Measurements from ENCODE around the gene PACS1.

The PACS1 gene

GRCh38 chr11:66047541-66048365 lies 22.3 kb upstream of the PACS1 start:
- Histone ChIP-seq H2AK5ac (ENCODE audit: low read length) (no peak overlapping the region), H3K56ac (ENCODE audit: low read length) (no peak overlapping the region), H3K4me1 (ENCODE audit: control insufficient read depth, low read depth, low read length) (peaks cover 2% of the 10 kb centered on the region), H3K4me2 (ENCODE audit: low read length) (no peak overlapping the region), H4K8ac (ENCODE audit: low read depth, low read length) (no peak overlapping the region), H4K5ac (ENCODE audit: low read length) (no peak overlapping the region), H3K79me2 (ENCODE audit: control insufficient read depth, insufficient read depth, low read length) (peaks cover 6% of the 10 kb centered on the region), H3K4me3 (ENCODE audit: low read length) (no peak overlapping the region), H3K36me3 (ENCODE audit: control insufficient read depth, insufficient read depth, low read length) (no peaks in the 10 kb centered on the region), H3K79me1 (ENCODE audit: low read length) (no peaks in the 10 kb centered on the region), H2BK15ac (replicated peaks; ENCODE audit: low read depth) (no peak overlapping the region), H3K27ac (ENCODE audit: low read depth, low read length) (no peak overlapping the region), H3K23ac (ENCODE audit: low read length) (no peak overlapping the region), H3K9ac (ENCODE audit: low read length) (no peak overlapping the region), H2BK120ac (ENCODE audit: low read depth, low read length) (no peak overlapping the region), H3K18ac (ENCODE audit: low read length) (no peak overlapping the region), H3K27me3 (ENCODE audit: insufficient read depth, low read length, poor library complexity) (no peaks in the 10 kb centered on the region), H3K4ac (ENCODE audit: low read depth, low read length) (no peak overlapping the region), H2BK5ac (ENCODE audit: low read length) (no peak overlapping the region)
- WGBS (ENCODE audit: extremely low coverage, insufficient coverage, low lambda C conversion rate), result no CpG with 5 or more reads among the region's 11 CpGs
- DNase-seq, result no peak

GRCh38 chr11:66048547-66049323 lies 21.3 kb upstream of the PACS1 start, which contains the start of gene GAL3ST3:
Gene GAL3ST3, minus strand, starts transcription at chr11:66049161. Its CDS starts 3,746 bp downstream, at chr11:66045415.
- Histone ChIP-seq H3K23ac (ENCODE audit: low read length) (no peak within 1 kb of the TSS), H3K27me3 (ENCODE audit: insufficient read depth, low read length, poor library complexity) (no peaks in the 10 kb centered on the region), H2BK120ac (ENCODE audit: low read depth, low read length) (no peak within 1 kb of the TSS), H3K36me3 (ENCODE audit: control insufficient read depth, insufficient read depth, low read length) (no peaks in the 10 kb centered on the region), H3K27ac (ENCODE audit: low read depth, low read length) (no peak within 1 kb of the TSS), H2AK5ac (ENCODE audit: low read length) (no peak within 1 kb of the TSS), H4K5ac (ENCODE audit: low read length) (no peak within 1 kb of the TSS), H3K4ac (ENCODE audit: low read depth, low read length) (no peak within 1 kb of the TSS), H3K79me1 (ENCODE audit: low read length) (peaks cover 5% of the 10 kb centered on the region), H2BK5ac (ENCODE audit: low read length) (no peak within 1 kb of the TSS), H3K79me2 (ENCODE audit: control insufficient read depth, insufficient read depth, low read length) (peaks cover 15% of the 10 kb centered on the region), H4K8ac (ENCODE audit: low read depth, low read length) (peak within 1 kb of the TSS; percentile 69), H3K18ac (ENCODE audit: low read length) (peak within 1 kb of the TSS; percentile 41), H2BK15ac (replicated peaks; ENCODE audit: low read depth) (no peak within 1 kb of the TSS), H3K56ac (ENCODE audit: low read length) (peak within 1 kb of the TSS; percentile 86), H3K4me3 (ENCODE audit: low read length) (peak within 1 kb of the TSS; percentile 27), H3K4me1 (ENCODE audit: control insufficient read depth, low read depth, low read length) (peaks cover 3% of the 10 kb centered on the region), H3K9ac (ENCODE audit: low read length) (peak within 1 kb of the TSS; percentile 61), H3K4me2 (ENCODE audit: low read length) (peak within 1 kb of the TSS; percentile 71)
- WGBS (ENCODE audit: extremely low coverage, insufficient coverage, low lambda C conversion rate), result no CpG with 5 or more reads among the region's 39 CpGs
- peak; percentile 52 for DNase-seq

- Histone ChIP-seq H3K23ac (ENCODE audit: low read length) (no peak overlapping the region), H3K27ac (ENCODE audit: low read depth, low read length) (peak overlapping the region; percentile 98), H3K4me2 (ENCODE audit: low read length) (no peak overlapping the region), H2AK5ac (ENCODE audit: low read length) (no peak overlapping the region), H3K4me3 (ENCODE audit: low read length) (no peak overlapping the region), H2BK5ac (ENCODE audit: low read length) (no peak overlapping the region), H3K18ac (ENCODE audit: low read length) (no peak overlapping the region), H3K4me1 (ENCODE audit: control insufficient read depth, low read depth, low read length) (peaks cover 3% of the 10 kb centered on the region), H3K27me3 (ENCODE audit: insufficient read depth, low read length, poor library complexity) (no peaks in the 10 kb centered on the region), H3K56ac (ENCODE audit: low read length) (peak overlapping the region; percentile 81), H3K79me1 (ENCODE audit: low read length) (peaks cover 11% of the 10 kb centered on the region), H2BK120ac (ENCODE audit: low read depth, low read length) (no peak overlapping the region), H4K8ac (ENCODE audit: low read depth, low read length) (no peak overlapping the region), H3K4ac (ENCODE audit: low read depth, low read length) (no peak overlapping the region), H3K36me3 (ENCODE audit: control insufficient read depth, insufficient read depth, low read length) (peaks cover 8% of the 10 kb centered on the region), H3K9ac (ENCODE audit: low read length) (peak overlapping the region; percentile 82), H2BK15ac (replicated peaks; ENCODE audit: low read depth) (no peak overlapping the region), H4K5ac (ENCODE audit: low read length) (no peak overlapping the region), H3K79me2 (ENCODE audit: control insufficient read depth, insufficient read depth, low read length) (peaks cover 18% of the 10 kb centered on the region)
- DNase-seq, result peak; percentile 30
- no CpG with 5 or more reads among the region's 5 CpGs for WGBS (ENCODE audit: extremely low coverage, insufficient coverage, low lambda C conversion rate)
Measured at GRCh38 chr11:66050581-66051231, 19.4 kb upstream of the PACS1 start.

- Histone ChIP-seq H3K4me3 (ENCODE audit: low read length) (peak overlapping the region; percentile 50), H4K8ac (ENCODE audit: low read depth, low read length) (peak overlapping the region; percentile 30), H3K23ac (ENCODE audit: low read length) (peak overlapping the region; percentile 2), H3K4ac (ENCODE audit: low read depth, low read length) (peak overlapping the region; percentile 92), H2AK5ac (ENCODE audit: low read length) (no peak overlapping the region), H3K27me3 (ENCODE audit: insufficient read depth, low read length, poor library complexity) (no peaks in the 10 kb centered on the region), H3K18ac (ENCODE audit: low read length) (peak overlapping the region; percentile 97), H2BK15ac (replicated peaks; ENCODE audit: low read depth) (no peak overlapping the region), H2BK120ac (ENCODE audit: low read depth, low read length) (no peak overlapping the region), H4K5ac (ENCODE audit: low read length) (peak overlapping the region; percentile 84), H3K4me1 (ENCODE audit: control insufficient read depth, low read depth, low read length) (peaks cover 3% of the 10 kb centered on the region), H3K79me2 (ENCODE audit: control insufficient read depth, insufficient read depth, low read length) (peaks cover 18% of the 10 kb centered on the region), H3K56ac (ENCODE audit: low read length) (peak overlapping the region; percentile 81), H3K79me1 (ENCODE audit: low read length) (peaks cover 11% of the 10 kb centered on the region), H3K36me3 (ENCODE audit: control insufficient read depth, insufficient read depth, low read length) (peaks cover 8% of the 10 kb centered on the region), H3K9ac (ENCODE audit: low read length) (peak overlapping the region; percentile 82), H3K4me2 (ENCODE audit: low read length) (peak overlapping the region; percentile 17), H3K27ac (ENCODE audit: low read depth, low read length) (peak overlapping the region; percentile 98), H2BK5ac (ENCODE audit: low read length) (no peak overlapping the region)
- WGBS (ENCODE audit: extremely low coverage, insufficient coverage, low lambda C conversion rate), result no CpG with 5 or more reads among the region's 12 CpGs
- DNase-seq, result no peak
Measured at GRCh38 chr11:66051371-66051765, 18.7 kb upstream of the PACS1 start.

GRCh38 chr11:66051766-66052663 lies 18.1 kb upstream of the PACS1 start, which contains the start of gene SF3B2:
Gene SF3B2, plus strand, starts transcription at chr11:66052364. Its CDS starts 21 bp downstream, at chr11:66052385.
- no peak within 1 kb of the TSS for H2AK5ac ChIP-seq (ENCODE audit: low read length)
- peak within 1 kb of the TSS; percentile 87 for H3K4me3 ChIP-seq (ENCODE audit: low read length)
- H3K18ac ChIP-seq (ENCODE audit: low read length), result peak within 1 kb of the TSS; percentile 97
- no peak within 1 kb of the TSS for H2BK120ac ChIP-seq (ENCODE audit: low read depth, low read length)
- peak within 1 kb of the TSS; percentile 98 for H3K27ac ChIP-seq (ENCODE audit: low read depth, low read length)
- peak; percentile 100 for DNase-seq
- peak within 1 kb of the TSS; percentile 90 for H3K9ac ChIP-seq (ENCODE audit: low read length)
- peaks cover 18% of the 10 kb centered on the region for H3K79me2 ChIP-seq (ENCODE audit: control insufficient read depth, insufficient read depth, low read length)
- H3K23ac ChIP-seq (ENCODE audit: low read length), result peak within 1 kb of the TSS; percentile 2
- H3K56ac ChIP-seq (ENCODE audit: low read length), result peak within 1 kb of the TSS; percentile 87
- H3K79me1 ChIP-seq (ENCODE audit: low read length), result peaks cover 11% of the 10 kb centered on the region
- H3K4me2 ChIP-seq (ENCODE audit: low read length), result peak within 1 kb of the TSS; percentile 50
- peak within 1 kb of the TSS; percentile 59 for H2BK5ac ChIP-seq (ENCODE audit: low read length)
- H3K36me3 ChIP-seq (ENCODE audit: control insufficient read depth, insufficient read depth, low read length), result peaks cover 9% of the 10 kb centered on the region
- peak within 1 kb of the TSS; percentile 92 for H3K4ac ChIP-seq (ENCODE audit: low read depth, low read length)
- H3K4me1 ChIP-seq (ENCODE audit: control insufficient read depth, low read depth, low read length), result peaks cover 3% of the 10 kb centered on the region
- WGBS (ENCODE audit: extremely low coverage, insufficient coverage, low lambda C conversion rate), result no CpG with 5 or more reads among the region's 84 CpGs
- H3K27me3 ChIP-seq (ENCODE audit: insufficient read depth, low read length, poor library complexity), result no peaks in the 10 kb centered on the region
- H2BK15ac ChIP-seq (replicated peaks; ENCODE audit: low read depth), result no peak within 1 kb of the TSS
- peak within 1 kb of the TSS; percentile 30 for H4K8ac ChIP-seq (ENCODE audit: low read depth, low read length)
- H4K5ac ChIP-seq (ENCODE audit: low read length), result peak within 1 kb of the TSS; percentile 84

Measured in mesendoderm (in vitro differentiated cells).